ENCODE data around the gene LRP2. TPM values are rescaled to one million over a fixed set of nuclear protein-coding genes. Genes with fewer than 3 reads are reported as not detected.

The LRP2 gene
- total and polyA plus RNA-seq, 2 of the 8 experiments (the other 6 are each of a cell fraction or from before 2014, with no cell fraction given): 2.0 to 2.9 TPM

- TF ChIP-seq, protein P1, sequence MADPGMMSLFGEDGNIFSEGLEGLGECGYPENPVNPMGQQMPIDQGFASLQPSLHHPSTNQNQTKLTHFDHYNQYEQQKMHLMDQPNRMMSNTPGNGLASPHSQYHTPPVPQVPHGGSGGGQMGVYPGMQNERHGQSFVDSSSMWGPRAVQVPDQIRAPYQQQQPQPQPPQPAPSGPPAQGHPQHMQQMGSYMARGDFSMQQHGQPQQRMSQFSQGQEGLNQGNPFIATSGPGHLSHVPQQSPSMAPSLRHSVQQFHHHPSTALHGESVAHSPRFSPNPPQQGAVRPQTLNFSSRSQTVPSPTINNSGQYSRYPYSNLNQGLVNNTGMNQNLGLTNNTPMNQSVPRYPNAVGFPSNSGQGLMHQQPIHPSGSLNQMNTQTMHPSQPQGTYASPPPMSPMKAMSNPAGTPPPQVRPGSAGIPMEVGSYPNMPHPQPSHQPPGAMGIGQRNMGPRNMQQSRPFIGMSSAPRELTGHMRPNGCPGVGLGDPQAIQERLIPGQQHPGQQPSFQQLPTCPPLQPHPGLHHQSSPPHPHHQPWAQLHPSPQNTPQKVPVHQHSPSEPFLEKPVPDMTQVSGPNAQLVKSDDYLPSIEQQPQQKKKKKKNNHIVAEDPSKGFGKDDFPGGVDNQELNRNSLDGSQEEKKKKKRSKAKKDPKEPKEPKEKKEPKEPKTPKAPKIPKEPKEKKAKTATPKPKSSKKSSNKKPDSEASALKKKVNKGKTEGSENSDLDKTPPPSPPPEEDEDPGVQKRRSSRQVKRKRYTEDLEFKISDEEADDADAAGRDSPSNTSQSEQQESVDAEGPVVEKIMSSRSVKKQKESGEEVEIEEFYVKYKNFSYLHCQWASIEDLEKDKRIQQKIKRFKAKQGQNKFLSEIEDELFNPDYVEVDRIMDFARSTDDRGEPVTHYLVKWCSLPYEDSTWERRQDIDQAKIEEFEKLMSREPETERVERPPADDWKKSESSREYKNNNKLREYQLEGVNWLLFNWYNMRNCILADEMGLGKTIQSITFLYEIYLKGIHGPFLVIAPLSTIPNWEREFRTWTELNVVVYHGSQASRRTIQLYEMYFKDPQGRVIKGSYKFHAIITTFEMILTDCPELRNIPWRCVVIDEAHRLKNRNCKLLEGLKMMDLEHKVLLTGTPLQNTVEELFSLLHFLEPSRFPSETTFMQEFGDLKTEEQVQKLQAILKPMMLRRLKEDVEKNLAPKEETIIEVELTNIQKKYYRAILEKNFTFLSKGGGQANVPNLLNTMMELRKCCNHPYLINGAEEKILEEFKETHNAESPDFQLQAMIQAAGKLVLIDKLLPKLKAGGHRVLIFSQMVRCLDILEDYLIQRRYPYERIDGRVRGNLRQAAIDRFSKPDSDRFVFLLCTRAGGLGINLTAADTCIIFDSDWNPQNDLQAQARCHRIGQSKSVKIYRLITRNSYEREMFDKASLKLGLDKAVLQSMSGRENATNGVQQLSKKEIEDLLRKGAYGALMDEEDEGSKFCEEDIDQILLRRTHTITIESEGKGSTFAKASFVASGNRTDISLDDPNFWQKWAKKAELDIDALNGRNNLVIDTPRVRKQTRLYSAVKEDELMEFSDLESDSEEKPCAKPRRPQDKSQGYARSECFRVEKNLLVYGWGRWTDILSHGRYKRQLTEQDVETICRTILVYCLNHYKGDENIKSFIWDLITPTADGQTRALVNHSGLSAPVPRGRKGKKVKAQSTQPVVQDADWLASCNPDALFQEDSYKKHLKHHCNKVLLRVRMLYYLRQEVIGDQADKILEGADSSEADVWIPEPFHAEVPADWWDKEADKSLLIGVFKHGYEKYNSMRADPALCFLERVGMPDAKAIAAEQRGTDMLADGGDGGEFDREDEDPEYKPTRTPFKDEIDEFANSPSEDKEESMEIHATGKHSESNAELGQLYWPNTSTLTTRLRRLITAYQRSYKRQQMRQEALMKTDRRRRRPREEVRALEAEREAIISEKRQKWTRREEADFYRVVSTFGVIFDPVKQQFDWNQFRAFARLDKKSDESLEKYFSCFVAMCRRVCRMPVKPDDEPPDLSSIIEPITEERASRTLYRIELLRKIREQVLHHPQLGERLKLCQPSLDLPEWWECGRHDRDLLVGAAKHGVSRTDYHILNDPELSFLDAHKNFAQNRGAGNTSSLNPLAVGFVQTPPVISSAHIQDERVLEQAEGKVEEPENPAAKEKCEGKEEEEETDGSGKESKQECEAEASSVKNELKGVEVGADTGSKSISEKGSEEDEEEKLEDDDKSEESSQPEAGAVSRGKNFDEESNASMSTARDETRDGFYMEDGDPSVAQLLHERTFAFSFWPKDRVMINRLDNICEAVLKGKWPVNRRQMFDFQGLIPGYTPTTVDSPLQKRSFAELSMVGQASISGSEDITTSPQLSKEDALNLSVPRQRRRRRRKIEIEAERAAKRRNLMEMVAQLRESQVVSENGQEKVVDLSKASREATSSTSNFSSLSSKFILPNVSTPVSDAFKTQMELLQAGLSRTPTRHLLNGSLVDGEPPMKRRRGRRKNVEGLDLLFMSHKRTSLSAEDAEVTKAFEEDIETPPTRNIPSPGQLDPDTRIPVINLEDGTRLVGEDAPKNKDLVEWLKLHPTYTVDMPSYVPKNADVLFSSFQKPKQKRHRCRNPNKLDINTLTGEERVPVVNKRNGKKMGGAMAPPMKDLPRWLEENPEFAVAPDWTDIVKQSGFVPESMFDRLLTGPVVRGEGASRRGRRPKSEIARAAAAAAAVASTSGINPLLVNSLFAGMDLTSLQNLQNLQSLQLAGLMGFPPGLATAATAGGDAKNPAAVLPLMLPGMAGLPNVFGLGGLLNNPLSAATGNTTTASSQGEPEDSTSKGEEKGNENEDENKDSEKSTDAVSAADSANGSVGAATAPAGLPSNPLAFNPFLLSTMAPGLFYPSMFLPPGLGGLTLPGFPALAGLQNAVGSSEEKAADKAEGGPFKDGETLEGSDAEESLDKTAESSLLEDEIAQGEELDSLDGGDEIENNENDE (IDR thresholded peaks at IDR 0.05; ENCODE audit: insufficient replicate concordance, low read length): no peak
Measured at GRCh38 chr2:169093535-169093934, 268.8 kb downstream of the LRP2 start (continued).

Measured in H1 (cell line).